ENCODE data around the gene SVIP. TPM values are rescaled to one million over a fixed set of nuclear protein-coding genes. Genes with fewer than 3 reads are reported as not detected.

Gene SVIP
- total RNA-seq, 1 donor from 2014 or later, result 26.7 TPM

DNA sequence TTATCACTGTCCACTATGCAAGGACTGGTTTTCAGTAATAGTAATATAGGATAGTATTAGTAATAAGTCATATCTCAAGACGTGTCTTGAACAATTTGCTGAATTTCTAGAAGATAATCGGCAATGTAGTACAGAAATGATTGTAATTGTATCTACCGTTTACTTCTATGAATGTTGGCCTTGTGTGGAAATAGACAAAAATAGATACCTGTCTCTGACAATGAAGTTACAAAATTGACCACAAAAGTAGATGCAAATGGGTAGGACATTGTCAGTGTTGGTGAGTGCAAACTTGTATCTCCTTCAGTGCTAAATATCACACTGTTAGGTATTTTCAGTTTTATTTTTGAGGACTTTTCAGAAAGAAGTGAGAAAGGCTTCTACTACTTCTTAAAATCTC is 43.1 kb downstream of the SVIP start:
- no peak overlapping the region for H3K4me3 ChIP-seq
- no peak for TF ChIP-seq CTCF (IDR thresholded peaks at IDR 0.05; ENCODE audit: borderline replicate concordance)
- H3K27me3 ChIP-seq (ENCODE audit: low read depth), result no peaks in the 10 kb centered on the region
- peaks cover 4% of the 10 kb centered on the region for H3K4me1 ChIP-seq
- H3K9me3 ChIP-seq (replicated peaks), result no peaks in the 10 kb centered on the region
- no peaks in the 10 kb centered on the region for H3K36me3 ChIP-seq
- H3K27ac ChIP-seq (replicated peaks), result no peak overlapping the region
- DNase-seq, result no peak
- intact Hi-C loops (cut with micrococcal nuclease), result loop anchor here (5.0 kb wide), 1 partner anchor 449 kb away; the partner anchor contains the start of gene SLC17A6

DNA sequence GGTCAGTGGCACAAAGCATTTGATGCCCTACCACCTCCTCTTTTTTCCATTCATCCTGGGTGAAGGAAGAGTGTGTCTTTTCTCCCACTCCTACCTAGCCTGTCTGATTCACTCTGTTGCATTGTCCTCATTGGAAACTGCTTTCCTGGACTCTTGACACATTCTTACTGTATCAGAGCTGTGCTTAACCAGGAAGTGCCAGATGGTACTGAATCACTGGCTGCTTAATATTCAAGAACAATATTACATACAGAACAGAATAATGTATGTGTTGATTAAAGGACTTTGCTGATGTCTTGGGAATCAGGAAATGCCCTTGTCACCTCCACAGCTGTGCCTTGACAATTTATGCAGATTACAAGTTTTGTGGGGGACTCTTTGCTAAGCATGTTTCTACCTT is 44.4 kb downstream of the SVIP start:
- Histone ChIP-seq H3K4me1 (peaks cover 4% of the 10 kb centered on the region), H3K36me3 (no peaks in the 10 kb centered on the region), H3K4me3 (no peak overlapping the region), H3K27me3 (ENCODE audit: low read depth) (no peaks in the 10 kb centered on the region), H3K27ac (replicated peaks) (no peak overlapping the region), H3K9me3 (replicated peaks) (no peaks in the 10 kb centered on the region)
- DNase-seq, result no peak
- intact Hi-C loops (cut with micrococcal nuclease), result loop anchor here (5.0 kb wide), 1 partner anchor 448 kb away; the partner anchor contains the start of gene SLC17A6
- TF ChIP-seq CTCF (IDR thresholded peaks at IDR 0.05; ENCODE audit: borderline replicate concordance), result no peak

GRCh38 chr11:22780952-22781593 is 48.5 kb downstream of the SVIP start:
- no peaks in the 10 kb centered on the region for H3K9me3 ChIP-seq (replicated peaks)
- TF ChIP-seq CTCF (IDR thresholded peaks at IDR 0.05; ENCODE audit: borderline replicate concordance), result no peak
- intact Hi-C loops (cut with micrococcal nuclease), result no loop called here
- no peaks in the 10 kb centered on the region for H3K27me3 ChIP-seq (ENCODE audit: low read depth)
- no peaks in the 10 kb centered on the region for H3K36me3 ChIP-seq
- no peak overlapping the region for H3K4me3 ChIP-seq
- H3K4me1 ChIP-seq, result no peaks in the 10 kb centered on the region
- DNase-seq, result no peak
- H3K27ac ChIP-seq (replicated peaks), result no peak overlapping the region

DNA sequence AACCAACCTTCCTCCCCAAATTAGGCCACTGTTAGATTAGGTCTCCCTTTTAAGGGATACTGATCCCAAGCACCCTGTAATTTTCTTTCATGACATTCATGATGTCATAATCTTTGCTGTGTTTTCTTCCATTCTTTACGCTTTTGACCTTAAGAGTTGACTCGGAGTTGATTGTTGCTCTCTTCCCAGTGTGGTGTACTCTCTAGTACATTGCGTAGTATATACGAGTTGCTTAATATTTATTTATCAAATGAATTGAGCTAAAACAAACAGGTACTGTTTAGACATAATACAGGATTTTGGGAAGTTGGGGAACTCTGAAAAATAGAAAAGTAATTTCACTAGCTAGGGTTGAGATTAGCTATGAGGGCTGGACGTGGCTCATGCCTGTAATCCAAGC is 49.8 kb downstream of the SVIP start:
- no peaks in the 10 kb centered on the region for H3K36me3 ChIP-seq
- H3K4me3 ChIP-seq, result no peak overlapping the region
- TF ChIP-seq CTCF (IDR thresholded peaks at IDR 0.05; ENCODE audit: borderline replicate concordance), result no peak
- no peak for DNase-seq
- no peak overlapping the region for H3K27ac ChIP-seq (replicated peaks)
- H3K4me1 ChIP-seq, result no peaks in the 10 kb centered on the region
- H3K27me3 ChIP-seq (ENCODE audit: low read depth), result no peaks in the 10 kb centered on the region
- H3K9me3 ChIP-seq (replicated peaks), result no peaks in the 10 kb centered on the region
- intact Hi-C loops (cut with micrococcal nuclease), result no loop called here

- no peak for TF ChIP-seq CTCF (IDR thresholded peaks at IDR 0.05; ENCODE audit: borderline replicate concordance)
- no peaks in the 10 kb centered on the region for H3K9me3 ChIP-seq (replicated peaks)
- H3K36me3 ChIP-seq, result no peaks in the 10 kb centered on the region
- H3K27ac ChIP-seq (replicated peaks), result no peak overlapping the region
- H3K27me3 ChIP-seq (ENCODE audit: low read depth), result no peaks in the 10 kb centered on the region
- no peaks in the 10 kb centered on the region for H3K4me1 ChIP-seq
- H3K4me3 ChIP-seq, result no peak overlapping the region
- intact Hi-C loops (cut with micrococcal nuclease), result no loop called here
- DNase-seq, result no peak
These were observed 51.0 kb downstream of the SVIP start for GRCh38 chr11:22778642-22779041.

All from left ventricle myocardium inferior (tissue), 1 donor.